HG02973 (cell line): ENCODE data around the gene GPR87.

Experiments used
- ATAC-seq: cut with Tn5 transposase; IDR thresholded peaks from one replicate; pipeline ENCODE4 v1.9.1; 2021; ENCODE audit warnings: moderate library complexity; ENCODE audit not compliant: unreplicated experiment

GPR87 gene

GRCh38 chr3:151316267-151316991 is at the start of gene GPR87:
Gene GPR87 (minus strand): TSS chr3:151316820. CDS start chr3:151300100, 16,720 bp downstream.
- no peak for ATAC-seq

GRCh38 chr3:151362751-151363174 is 46.1 kb upstream of the GPR87 start:
- no peak for ATAC-seq

GRCh38 chr3:151357463-151357850 is 40.8 kb upstream of the GPR87 start:
- no peak for ATAC-seq

- no peak for ATAC-seq
Measured at GRCh38 chr3:151356794-151357462, 40.3 kb upstream of the GPR87 start.

- ATAC-seq: no peak
Measured at GRCh38 chr3:151351648-151352047, 35.0 kb upstream of the GPR87 start.

- ATAC-seq: peak; percentile 83
Measured at GRCh38 chr3:151351219-151351618, 34.6 kb upstream of the GPR87 start.

GRCh38 chr3:151350656-151351055 is 34.0 kb upstream of the GPR87 start:
- ATAC-seq: no peak

- ATAC-seq: no peak
Measured at GRCh38 chr3:151347432-151347831, 30.8 kb upstream of the GPR87 start.

- no peak for ATAC-seq
Measured at GRCh38 chr3:151346292-151346691, 29.7 kb upstream of the GPR87 start.

GRCh38 chr3:151345859-151346258 is 29.2 kb upstream of the GPR87 start:
- ATAC-seq: no peak

GRCh38 chr3:151331696-151332095 is 15.1 kb upstream of the GPR87 start:
- no peak for ATAC-seq

GRCh38 chr3:151330899-151331298 is 14.3 kb upstream of the GPR87 start:
- no peak for ATAC-seq

GRCh38 chr3:151330379-151330778 is 13.8 kb upstream of the GPR87 start:
- ATAC-seq: no peak

- no peak for ATAC-seq
Measured at GRCh38 chr3:151329363-151329762, 12.7 kb upstream of the GPR87 start, which contains the start of gene P2RY13. Gene P2RY13 (minus strand): TSS chr3:151329549. CDS start chr3:151329528, 21 bp downstream.

- no peak for ATAC-seq
Measured at GRCh38 chr3:151328298-151328995, 11.8 kb upstream of the GPR87 start.

- ATAC-seq: no peak
Measured at GRCh38 chr3:151327571-151328198, 11.1 kb upstream of the GPR87 start.

- ATAC-seq: no peak
Measured at GRCh38 chr3:151322511-151322910, 5.9 kb upstream of the GPR87 start.

GRCh38 chr3:151321526-151321925 is 4.9 kb upstream of the GPR87 start:
- no peak for ATAC-seq

GRCh38 chr3:151320131-151320530 is 3.5 kb upstream of the GPR87 start:
- ATAC-seq: no peak

GRCh38 chr3:151319628-151320027 is 3.0 kb upstream of the GPR87 start:
- no peak for ATAC-seq

GRCh38 chr3:151318991-151319390 is 2.4 kb upstream of the GPR87 start:
- no peak for ATAC-seq
